Measurements from ENCODE around the gene PSKH1. TPM values are rescaled to one million over a fixed set of nuclear protein-coding genes. Genes with fewer than 3 reads are reported as not detected.
A peak's percentile ranks its signal among the peaks of the same experiment; 100 is the strongest.

Gene PSKH1
- total and polyA plus RNA-seq, 4 donors = 11.8 to 32.9 (median 21.2) TPM

DNA sequence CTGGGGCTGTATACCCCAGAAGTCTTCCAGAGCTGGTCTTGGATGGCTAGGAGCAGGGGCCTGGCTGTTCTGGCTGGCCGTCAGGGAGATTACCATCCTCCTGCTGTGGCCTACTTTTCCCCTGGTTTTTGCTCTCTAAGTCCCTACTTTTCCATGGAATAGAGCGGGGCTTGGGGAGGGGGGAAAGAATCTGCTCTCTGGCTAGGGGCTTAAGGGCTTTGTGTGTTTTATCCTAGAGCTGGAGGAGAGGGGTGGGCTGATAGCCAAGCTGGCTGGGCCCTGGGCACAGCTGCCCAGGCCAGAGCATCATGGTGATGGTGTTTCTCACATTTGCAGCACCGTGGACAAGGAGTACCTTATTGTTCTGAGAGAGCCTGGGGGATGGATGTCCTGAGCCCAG, 4.7 kb upstream of the PSKH1 start:
- no peak for DNase-seq
- H3K27ac ChIP-seq (ENCODE audit: low read depth in 1 of 2, low read length in 1 of 2) = no peak overlapping the region
- TF ChIP-seq, protein P1, sequence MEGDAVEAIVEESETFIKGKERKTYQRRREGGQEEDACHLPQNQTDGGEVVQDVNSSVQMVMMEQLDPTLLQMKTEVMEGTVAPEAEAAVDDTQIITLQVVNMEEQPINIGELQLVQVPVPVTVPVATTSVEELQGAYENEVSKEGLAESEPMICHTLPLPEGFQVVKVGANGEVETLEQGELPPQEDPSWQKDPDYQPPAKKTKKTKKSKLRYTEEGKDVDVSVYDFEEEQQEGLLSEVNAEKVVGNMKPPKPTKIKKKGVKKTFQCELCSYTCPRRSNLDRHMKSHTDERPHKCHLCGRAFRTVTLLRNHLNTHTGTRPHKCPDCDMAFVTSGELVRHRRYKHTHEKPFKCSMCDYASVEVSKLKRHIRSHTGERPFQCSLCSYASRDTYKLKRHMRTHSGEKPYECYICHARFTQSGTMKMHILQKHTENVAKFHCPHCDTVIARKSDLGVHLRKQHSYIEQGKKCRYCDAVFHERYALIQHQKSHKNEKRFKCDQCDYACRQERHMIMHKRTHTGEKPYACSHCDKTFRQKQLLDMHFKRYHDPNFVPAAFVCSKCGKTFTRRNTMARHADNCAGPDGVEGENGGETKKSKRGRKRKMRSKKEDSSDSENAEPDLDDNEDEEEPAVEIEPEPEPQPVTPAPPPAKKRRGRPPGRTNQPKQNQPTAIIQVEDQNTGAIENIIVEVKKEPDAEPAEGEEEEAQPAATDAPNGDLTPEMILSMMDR (IDR thresholded peaks at IDR 0.05; ENCODE audit: control extremely low read depth, extremely low read depth) = no peak
- H3K27me3 ChIP-seq (ENCODE audit: control insufficient read depth in 3 of 3, insufficient read depth in 3 of 3, low read length in 2 of 3) = no peaks in the 10 kb centered on the region
- ATAC-seq (ENCODE audit: insufficient read depth, low FRiP score) = no peak
- H3K36me3 ChIP-seq (ENCODE audit: control insufficient read depth in 4 of 4, insufficient read depth in 4 of 4, low read length in 4 of 4) = peaks cover 0 to 13% (median 3%) of the 10 kb centered on the region in 4 donors
- no peak overlapping the region for H3K9ac ChIP-seq (ENCODE audit: insufficient read depth in 1 of 2, low read length in 2 of 2)
- WGBS, 2 donors = 84 to 91% methylated on average over 3 of the region's 3 CpGs
- peaks cover 0 to 17% (median 3%) of the 10 kb centered on the region in 5 donors for H3K4me1 ChIP-seq (ENCODE audit: control insufficient read depth in 5 of 5, insufficient read depth in 5 of 5, low read length in 5 of 5)
- no peak overlapping the region for H3K4me3 ChIP-seq
- H3K9me3 ChIP-seq (ENCODE audit: control insufficient read depth in 4 of 4, insufficient read depth in 3 of 4, low read length in 3 of 4) = no peaks in the 10 kb centered on the region

DNA sequence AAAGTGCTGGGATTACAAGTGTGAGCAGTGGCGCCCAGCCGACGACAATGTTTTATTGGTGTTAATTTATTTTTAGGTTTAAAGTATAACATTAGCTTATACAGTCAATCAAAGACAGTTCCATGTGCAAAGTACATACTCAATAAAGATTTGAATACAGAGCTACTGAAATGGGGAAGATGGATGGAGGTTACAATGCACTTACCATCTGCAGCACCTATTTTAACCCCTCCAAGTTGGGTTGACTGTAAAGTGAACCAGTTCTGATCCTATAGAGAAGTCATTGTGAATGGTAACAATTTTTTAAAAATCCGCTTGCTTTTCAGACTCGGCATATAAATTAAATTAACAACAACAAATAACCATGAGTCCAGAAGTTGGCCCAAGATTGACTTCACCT, 679 bp upstream of the PSKH1 start:
- Histone ChIP-seq H3K4me1 (ENCODE audit: control insufficient read depth in 5 of 5, insufficient read depth in 5 of 5, low read length in 5 of 5) (peaks cover 4 to 17% (median 8%) of the 10 kb centered on the region in 5 donors), H3K9ac (ENCODE audit: insufficient read depth in 1 of 2, low read length in 2 of 2) (peak overlapping the region in 1 of 2 donors; percentile 85), H3K36me3 (ENCODE audit: control insufficient read depth in 4 of 4, insufficient read depth in 4 of 4, low read length in 4 of 4) (no peaks in the 10 kb centered on the region), H3K27me3 (ENCODE audit: control insufficient read depth in 3 of 3, insufficient read depth in 3 of 3, low read length in 2 of 3) (no peaks in the 10 kb centered on the region), H3K27ac (ENCODE audit: low read depth in 1 of 2, low read length in 1 of 2) (peak overlapping the region in 1 of 2 donors; percentile 73), H3K9me3 (ENCODE audit: control insufficient read depth in 4 of 4, insufficient read depth in 3 of 4, low read length in 3 of 4) (no peaks in the 10 kb centered on the region), H3K4me3 (no peak overlapping the region)
- TF ChIP-seq, protein P1 (IDR thresholded peaks at IDR 0.05; ENCODE audit: control extremely low read depth, extremely low read depth) = no peak
- 68 to 78% methylated on average over 5 of the region's 5 CpGs for WGBS, 2 donors
- no peak for ATAC-seq (ENCODE audit: insufficient read depth, low FRiP score)
- no peak for DNase-seq

DNA sequence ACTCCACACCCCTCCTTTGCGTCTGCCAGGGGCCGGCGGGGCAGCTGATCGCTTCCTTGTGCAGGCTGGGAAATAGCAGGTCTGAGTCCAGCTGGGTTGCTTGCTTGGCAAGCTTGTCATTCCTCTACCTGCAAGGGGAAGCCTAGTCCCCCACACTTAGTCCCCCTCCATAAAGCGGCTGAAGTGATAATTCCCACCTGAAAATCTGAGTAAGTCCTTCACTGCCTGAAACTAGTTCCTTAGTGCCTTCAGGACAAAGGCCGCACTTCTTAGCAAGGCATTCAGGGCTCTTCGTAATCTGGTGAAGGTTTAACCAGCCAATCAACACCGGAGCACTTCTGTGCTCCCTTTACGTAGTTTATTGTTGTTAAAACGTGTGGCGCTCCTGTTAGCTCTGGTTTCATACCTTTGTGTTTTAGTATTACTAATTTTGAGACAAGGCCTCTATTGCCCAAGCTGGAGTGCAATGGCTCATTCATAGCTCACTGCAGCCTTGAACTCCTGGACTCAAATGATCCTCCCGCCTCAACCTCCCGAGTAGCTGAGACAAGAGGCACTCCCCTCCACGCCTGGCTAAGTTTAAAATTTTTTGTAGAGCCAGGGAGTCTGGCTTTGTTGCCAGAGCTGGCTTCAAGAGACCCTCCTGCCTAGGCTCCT, 817 bp downstream of the PSKH1 start:
- no peak for ATAC-seq (ENCODE audit: insufficient read depth, low FRiP score)
- no peaks in the 10 kb centered on the region for H3K27me3 ChIP-seq (ENCODE audit: control insufficient read depth in 3 of 3, insufficient read depth in 3 of 3, low read length in 2 of 3)
- TF ChIP-seq, protein P1 (IDR thresholded peaks at IDR 0.05; ENCODE audit: control extremely low read depth, extremely low read depth) = no peak
- H3K9me3 ChIP-seq (ENCODE audit: control insufficient read depth in 4 of 4, insufficient read depth in 3 of 4, low read length in 3 of 4) = no peaks in the 10 kb centered on the region
- peaks cover 7 to 17% (median 8%) of the 10 kb centered on the region in 5 donors for H3K4me1 ChIP-seq (ENCODE audit: control insufficient read depth in 5 of 5, insufficient read depth in 5 of 5, low read length in 5 of 5)
- H3K9ac ChIP-seq (ENCODE audit: insufficient read depth in 1 of 2, low read length in 2 of 2) = peak overlapping the region; percentile 94 to 95
- H3K36me3 ChIP-seq (ENCODE audit: control insufficient read depth in 4 of 4, insufficient read depth in 4 of 4, low read length in 4 of 4) = no peaks in the 10 kb centered on the region
- peak in 1 of 3 donors; percentile 31 for DNase-seq
- H3K4me3 ChIP-seq = peak overlapping the region; percentile 82
- H3K27ac ChIP-seq (ENCODE audit: low read depth in 1 of 2, low read length in 1 of 2) = peak overlapping the region; percentile 95 to 100
- WGBS, 2 donors = 25 to 31% methylated on average over 14 of the region's 14 CpGs

Data from lung (tissue), 12 donors.